ENCODE data around the gene ARRDC4.

The ARRDC4 gene

GRCh38 chr15:97972366-97972765 is 11.9 kb downstream of the ARRDC4 start:
- Histone ChIP-seq H3K9me3 (ENCODE audit: insufficient read depth, low read length) (no peaks in the 10 kb centered on the region), H3K27ac (ENCODE audit: low read depth, low read length) (no peak overlapping the region), H2AFZ (ENCODE audit: low read depth, low read length, severe bottlenecking) (no peak overlapping the region), H3K27me3 (ENCODE audit: low read length) (no peaks in the 10 kb centered on the region), H3K4me2 (ENCODE audit: low read depth, low read length, poor library complexity, severe bottlenecking) (no peak overlapping the region), H3K9ac (ENCODE audit: low read length) (no peak overlapping the region), H4K20me1 (ENCODE audit: low read depth, low read length) (no peaks in the 10 kb centered on the region), H3F3A (ENCODE audit: insufficient read depth) (no peaks in the 10 kb centered on the region), H3K9me2 (replicated peaks; ENCODE audit: insufficient read depth, low read length) (no peaks in the 10 kb centered on the region), H3K79me2 (ENCODE audit: insufficient read depth, low read length) (no peaks in the 10 kb centered on the region), H3K4me3 (ENCODE audit: insufficient read depth, low read length, poor library complexity, severe bottlenecking) (no peak overlapping the region), H3K36me3 (ENCODE audit: low read length) (no peaks in the 10 kb centered on the region)
- no peak for TF ChIP-seq CTCF (IDR thresholded peaks at IDR 0.05; ENCODE audit: insufficient read depth, low read length, poor library complexity, severe bottlenecking)
- TF ChIP-seq EZH2phosphoT487 (conservative IDR thresholded peaks at IDR 0.05; ENCODE audit: low read length), result no peak

GRCh38 chr15:97976129-97976528 is 15.6 kb downstream of the ARRDC4 start:
- TF ChIP-seq EZH2phosphoT487 (conservative IDR thresholded peaks at IDR 0.05; ENCODE audit: low read length) (no peak), CTCF (IDR thresholded peaks at IDR 0.05; ENCODE audit: insufficient read depth, low read length, poor library complexity, severe bottlenecking) (no peak)
- Histone ChIP-seq H3F3A (ENCODE audit: insufficient read depth) (no peaks in the 10 kb centered on the region), H3K27me3 (ENCODE audit: low read length) (no peaks in the 10 kb centered on the region), H3K9ac (ENCODE audit: low read length) (no peak overlapping the region), H4K20me1 (ENCODE audit: low read depth, low read length) (no peaks in the 10 kb centered on the region), H3K9me3 (ENCODE audit: insufficient read depth, low read length) (no peaks in the 10 kb centered on the region), H3K4me3 (ENCODE audit: insufficient read depth, low read length, poor library complexity, severe bottlenecking) (no peak overlapping the region), H3K79me2 (ENCODE audit: insufficient read depth, low read length) (no peaks in the 10 kb centered on the region), H2AFZ (ENCODE audit: low read depth, low read length, severe bottlenecking) (no peak overlapping the region), H3K36me3 (ENCODE audit: low read length) (no peaks in the 10 kb centered on the region), H3K9me2 (replicated peaks; ENCODE audit: insufficient read depth, low read length) (no peaks in the 10 kb centered on the region), H3K4me2 (ENCODE audit: low read depth, low read length, poor library complexity, severe bottlenecking) (no peak overlapping the region), H3K27ac (ENCODE audit: low read depth, low read length) (no peak overlapping the region)

GRCh38 chr15:97976766-97977503 is 16.4 kb downstream of the ARRDC4 start:
- no peak overlapping the region for H3K4me3 ChIP-seq (ENCODE audit: insufficient read depth, low read length, poor library complexity, severe bottlenecking)
- H3K9me3 ChIP-seq (ENCODE audit: insufficient read depth, low read length), result no peaks in the 10 kb centered on the region
- H4K20me1 ChIP-seq (ENCODE audit: low read depth, low read length), result no peaks in the 10 kb centered on the region
- no peaks in the 10 kb centered on the region for H3K36me3 ChIP-seq (ENCODE audit: low read length)
- H3K9me2 ChIP-seq (replicated peaks; ENCODE audit: insufficient read depth, low read length), result no peaks in the 10 kb centered on the region
- no peak overlapping the region for H2AFZ ChIP-seq (ENCODE audit: low read depth, low read length, severe bottlenecking)
- no peaks in the 10 kb centered on the region for H3K79me2 ChIP-seq (ENCODE audit: insufficient read depth, low read length)
- H3F3A ChIP-seq (ENCODE audit: insufficient read depth), result no peaks in the 10 kb centered on the region
- TF ChIP-seq CTCF (IDR thresholded peaks at IDR 0.05; ENCODE audit: insufficient read depth, low read length, poor library complexity, severe bottlenecking) (no peak), EZH2phosphoT487 (conservative IDR thresholded peaks at IDR 0.05; ENCODE audit: low read length) (no peak)
- H3K4me2 ChIP-seq (ENCODE audit: low read depth, low read length, poor library complexity, severe bottlenecking), result no peak overlapping the region
- H3K27me3 ChIP-seq (ENCODE audit: low read length), result no peaks in the 10 kb centered on the region
- H3K9ac ChIP-seq (ENCODE audit: low read length), result no peak overlapping the region
- no peak overlapping the region for H3K27ac ChIP-seq (ENCODE audit: low read depth, low read length)
